Measurements from ENCODE around the gene GSTM3. TPM values are rescaled to one million over a fixed set of nuclear protein-coding genes. Genes with fewer than 3 reads are reported as not detected.
A peak's percentile ranks its signal among the peaks of the same experiment; 100 is the strongest.

The GSTM3 gene
- total and polyA plus RNA-seq, 2 of the 13 experiments (the other 11 are each of a cell fraction or from before 2014, with no cell fraction given), result 127 to 142 TPM

DNA sequence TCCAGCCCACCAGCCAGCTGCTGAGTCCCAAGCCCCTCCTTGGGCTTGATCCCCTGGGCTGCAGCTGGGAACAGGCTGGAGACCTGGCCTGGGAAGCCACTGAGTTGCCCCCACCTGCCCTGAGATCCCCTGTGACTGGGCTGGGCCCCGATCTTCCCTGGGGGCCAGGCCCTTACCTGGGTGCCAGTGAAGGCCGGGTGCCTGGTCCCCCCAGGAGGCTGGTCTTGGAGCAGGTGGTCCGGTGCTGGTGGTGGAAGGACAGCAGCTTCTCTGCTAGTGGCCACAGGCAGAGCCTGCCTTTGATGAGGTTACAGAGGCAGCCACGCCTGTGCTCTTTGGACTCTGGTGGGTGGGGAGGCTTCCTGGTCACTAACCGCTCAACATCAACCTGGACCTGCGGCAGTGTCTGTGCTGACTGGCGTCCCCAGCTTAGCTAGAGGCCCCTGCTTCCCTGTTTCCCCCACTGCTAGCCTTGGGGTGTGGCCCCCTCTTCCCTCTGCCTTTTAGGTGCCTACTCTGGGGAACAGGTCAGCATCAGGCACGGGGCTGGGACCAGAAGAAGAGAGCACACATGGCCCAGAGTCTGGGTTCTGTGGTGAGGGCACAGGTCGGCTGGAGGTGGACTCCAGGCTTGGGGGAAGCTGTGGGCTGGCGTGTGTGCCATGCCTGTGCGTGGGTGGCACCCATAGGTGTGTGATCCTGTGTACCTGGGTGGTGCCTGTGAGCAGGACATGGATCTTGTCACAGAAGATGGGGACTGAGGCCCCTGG lies 23.0 kb upstream of the GSTM3 start, which contains the start of gene EPS8L3 (continued):
- TF ChIP-seq, protein P1, sequence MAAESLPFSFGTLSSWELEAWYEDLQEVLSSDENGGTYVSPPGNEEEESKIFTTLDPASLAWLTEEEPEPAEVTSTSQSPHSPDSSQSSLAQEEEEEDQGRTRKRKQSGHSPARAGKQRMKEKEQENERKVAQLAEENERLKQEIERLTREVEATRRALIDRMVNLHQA (CRISPR knock-in tag; IDR thresholded peaks at IDR 0.05), result no peak
- 0 out of 2 replicates have a peak, but pooled peaks have one; percentile 63 for TF ChIP-seq THYN1 (CRISPR knock-in tag; IDR thresholded peaks at IDR 0.05; ENCODE audit: borderline replicate concordance, low read depth)
- no peak for TF ChIP-seq MYNN (CRISPR knock-in tag; IDR thresholded peaks at IDR 0.05; ENCODE audit: low read depth)
- no peak for TF ChIP-seq CBX1 (IDR thresholded peaks at IDR 0.05; ENCODE audit: low read depth)
- no peak for TF ChIP-seq PCBP2 (optimal IDR thresholded peaks at IDR 0.05; ENCODE audit: low read depth, low read length, poor library complexity, severe bottlenecking)
- TF ChIP-seq POLR2A (IDR thresholded peaks at IDR 0.05; ENCODE audit: insufficient read depth in 1 of 2, low read depth in 2 of 2, low read length in 2 of 2), result peak; percentile 51 to 99; a peak in 3 of 4 replicates
- peak; percentile 92; the same call in 1 of the 2 replicates for TF ChIP-seq ZNF567 (CRISPR knock-in tag; IDR thresholded peaks at IDR 0.05; ENCODE audit: borderline replicate concordance)
- no peak for TF ChIP-seq PLRG1 (conservative IDR thresholded peaks at IDR 0.05)
- no peak for TF ChIP-seq ZIK1 (CRISPR knock-in tag; IDR thresholded peaks at IDR 0.05; ENCODE audit: borderline replicate concordance, low read depth)
- TF ChIP-seq, protein P2, sequence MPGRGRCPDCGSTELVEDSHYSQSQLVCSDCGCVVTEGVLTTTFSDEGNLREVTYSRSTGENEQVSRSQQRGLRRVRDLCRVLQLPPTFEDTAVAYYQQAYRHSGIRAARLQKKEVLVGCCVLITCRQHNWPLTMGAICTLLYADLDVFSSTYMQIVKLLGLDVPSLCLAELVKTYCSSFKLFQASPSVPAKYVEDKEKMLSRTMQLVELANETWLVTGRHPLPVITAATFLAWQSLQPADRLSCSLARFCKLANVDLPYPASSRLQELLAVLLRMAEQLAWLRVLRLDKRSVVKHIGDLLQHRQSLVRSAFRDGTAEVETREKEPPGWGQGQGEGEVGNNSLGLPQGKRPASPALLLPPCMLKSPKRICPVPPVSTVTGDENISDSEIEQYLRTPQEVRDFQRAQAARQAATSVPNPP (CRISPR knock-in tag; IDR thresholded peaks at IDR 0.05), result no peak
- no peak for TF ChIP-seq ZKSCAN1 (IDR thresholded peaks at IDR 0.05; ENCODE audit: low read length)
- no peak for TF ChIP-seq ZNF329 (CRISPR knock-in tag; IDR thresholded peaks at IDR 0.05; ENCODE audit: low read depth)
- TF ChIP-seq ZNF446 (CRISPR knock-in tag; IDR thresholded peaks at IDR 0.05), result no peak
- no peak; the same call in none of the 2 replicates for TF ChIP-seq ZFP41 (CRISPR knock-in tag; IDR thresholded peaks at IDR 0.05; ENCODE audit: borderline replicate concordance)
- TF ChIP-seq, protein P3, sequence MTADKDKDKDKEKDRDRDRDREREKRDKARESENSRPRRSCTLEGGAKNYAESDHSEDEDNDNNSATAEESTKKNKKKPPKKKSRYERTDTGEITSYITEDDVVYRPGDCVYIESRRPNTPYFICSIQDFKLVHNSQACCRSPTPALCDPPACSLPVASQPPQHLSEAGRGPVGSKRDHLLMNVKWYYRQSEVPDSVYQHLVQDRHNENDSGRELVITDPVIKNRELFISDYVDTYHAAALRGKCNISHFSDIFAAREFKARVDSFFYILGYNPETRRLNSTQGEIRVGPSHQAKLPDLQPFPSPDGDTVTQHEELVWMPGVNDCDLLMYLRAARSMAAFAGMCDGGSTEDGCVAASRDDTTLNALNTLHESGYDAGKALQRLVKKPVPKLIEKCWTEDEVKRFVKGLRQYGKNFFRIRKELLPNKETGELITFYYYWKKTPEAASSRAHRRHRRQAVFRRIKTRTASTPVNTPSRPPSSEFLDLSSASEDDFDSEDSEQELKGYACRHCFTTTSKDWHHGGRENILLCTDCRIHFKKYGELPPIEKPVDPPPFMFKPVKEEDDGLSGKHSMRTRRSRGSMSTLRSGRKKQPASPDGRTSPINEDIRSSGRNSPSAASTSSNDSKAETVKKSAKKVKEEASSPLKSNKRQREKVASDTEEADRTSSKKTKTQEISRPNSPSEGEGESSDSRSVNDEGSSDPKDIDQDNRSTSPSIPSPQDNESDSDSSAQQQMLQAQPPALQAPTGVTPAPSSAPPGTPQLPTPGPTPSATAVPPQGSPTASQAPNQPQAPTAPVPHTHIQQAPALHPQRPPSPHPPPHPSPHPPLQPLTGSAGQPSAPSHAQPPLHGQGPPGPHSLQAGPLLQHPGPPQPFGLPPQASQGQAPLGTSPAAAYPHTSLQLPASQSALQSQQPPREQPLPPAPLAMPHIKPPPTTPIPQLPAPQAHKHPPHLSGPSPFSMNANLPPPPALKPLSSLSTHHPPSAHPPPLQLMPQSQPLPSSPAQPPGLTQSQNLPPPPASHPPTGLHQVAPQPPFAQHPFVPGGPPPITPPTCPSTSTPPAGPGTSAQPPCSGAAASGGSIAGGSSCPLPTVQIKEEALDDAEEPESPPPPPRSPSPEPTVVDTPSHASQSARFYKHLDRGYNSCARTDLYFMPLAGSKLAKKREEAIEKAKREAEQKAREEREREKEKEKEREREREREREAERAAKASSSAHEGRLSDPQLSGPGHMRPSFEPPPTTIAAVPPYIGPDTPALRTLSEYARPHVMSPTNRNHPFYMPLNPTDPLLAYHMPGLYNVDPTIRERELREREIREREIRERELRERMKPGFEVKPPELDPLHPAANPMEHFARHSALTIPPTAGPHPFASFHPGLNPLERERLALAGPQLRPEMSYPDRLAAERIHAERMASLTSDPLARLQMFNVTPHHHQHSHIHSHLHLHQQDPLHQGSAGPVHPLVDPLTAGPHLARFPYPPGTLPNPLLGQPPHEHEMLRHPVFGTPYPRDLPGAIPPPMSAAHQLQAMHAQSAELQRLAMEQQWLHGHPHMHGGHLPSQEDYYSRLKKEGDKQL (CRISPR knock-in tag; IDR thresholded peaks at IDR 0.05; ENCODE audit: low read depth), result peak; percentile 31; the same call in 1 of the 2 replicates
- TF ChIP-seq, protein P4, sequence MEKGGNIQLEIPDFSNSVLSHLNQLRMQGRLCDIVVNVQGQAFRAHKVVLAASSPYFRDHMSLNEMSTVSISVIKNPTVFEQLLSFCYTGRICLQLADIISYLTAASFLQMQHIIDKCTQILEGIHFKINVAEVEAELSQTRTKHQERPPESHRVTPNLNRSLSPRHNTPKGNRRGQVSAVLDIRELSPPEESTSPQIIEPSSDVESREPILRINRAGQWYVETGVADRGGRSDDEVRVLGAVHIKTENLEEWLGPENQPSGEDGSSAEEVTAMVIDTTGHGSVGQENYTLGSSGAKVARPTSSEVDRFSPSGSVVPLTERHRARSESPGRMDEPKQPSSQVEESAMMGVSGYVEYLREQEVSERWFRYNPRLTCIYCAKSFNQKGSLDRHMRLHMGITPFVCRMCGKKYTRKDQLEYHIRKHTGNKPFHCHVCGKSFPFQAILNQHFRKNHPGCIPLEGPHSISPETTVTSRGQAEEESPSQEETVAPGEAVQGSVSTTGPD (CRISPR knock-in tag; IDR thresholded peaks at IDR 0.05), result 0 out of 2 replicates have a peak, but pooled peaks have one; percentile 48
- peak; percentile 45; the same call in 1 of the 2 replicates for TF ChIP-seq THAP11 (CRISPR knock-in tag; IDR thresholded peaks at IDR 0.05)
- no peak for TF ChIP-seq SMAD9 (CRISPR knock-in tag; IDR thresholded peaks at IDR 0.05)
- TF ChIP-seq ZEB1 (IDR thresholded peaks at IDR 0.05; ENCODE audit: insufficient replicate concordance, low read depth), result no peak
- TF ChIP-seq ZBTB3 (CRISPR knock-in tag; IDR thresholded peaks at IDR 0.05; ENCODE audit: borderline replicate concordance, low read depth), result no peak
- TF ChIP-seq TCF12 (IDR thresholded peaks at IDR 0.05), result no peak
- peak; percentile 62; the same call in 1 of the 2 replicates for TF ChIP-seq TCF12 (CRISPR knock-in tag; IDR thresholded peaks at IDR 0.05)
- TF ChIP-seq ZSCAN22 (CRISPR knock-in tag; IDR thresholded peaks at IDR 0.05), result no peak

All from HepG2 (cell line).